Renal pelvis (tissue), 4 donors: ENCODE results near the gene B3GALNT2. TPM values are rescaled to one million over a fixed set of nuclear protein-coding genes. Genes with fewer than 3 reads are reported as not detected.
"Not testable (repeated sequence)": the region's sequence is repeated elsewhere in the genome, so short reads cannot be mapped to it uniquely, and the experiment has no call there.

Experiments
- DNase-seq: peaks from one replicate; pipeline ENCODE4 v3.0.0-alpha.2; 2013
- polyA plus RNA-seq, 3 donors: library from polyadenylated mRNA; unstranded; fragments of 120-200 nt; gene quantifications; one replicate each; pipeline ENCODE4 v1.2.1, GENCODE V29; 2013; ENCODE audit not compliant: insufficient read length in 3 of 3

Gene B3GALNT2
- polyA plus RNA-seq, 3 donors: 23.6 to 26.7 (median 24.0) TPM

GRCh38 chr1:235510823-235511222 is 6.6 kb upstream of the B3GALNT2 start:
- no peak for DNase-seq

- no peak for DNase-seq
Observed at GRCh38 chr1:235507623-235508022, 3.4 kb upstream of the B3GALNT2 start.

GRCh38 chr1:235504494-235505222 is 406 bp upstream of the B3GALNT2 start:
- DNase-seq: peak; percentile 99

- DNase-seq: peak; percentile 53
Observed at GRCh38 chr1:235503403-235504121, 690 bp downstream of the B3GALNT2 start.

- peak; percentile 67 for DNase-seq
Observed at GRCh38 chr1:235502601-235503402, 1.4 kb downstream of the B3GALNT2 start.

GRCh38 chr1:235500971-235501540 is 3.2 kb downstream of the B3GALNT2 start:
- DNase-seq: no peak

- no peak for DNase-seq
Observed at GRCh38 chr1:235495551-235495950, 8.7 kb downstream of the B3GALNT2 start.

- DNase-seq: no peak
Observed at GRCh38 chr1:235495030-235495429, 9.2 kb downstream of the B3GALNT2 start.

- DNase-seq: no peak
Observed at GRCh38 chr1:235494531-235494930, 9.7 kb downstream of the B3GALNT2 start.

GRCh38 chr1:235491644-235492043 is 12.6 kb downstream of the B3GALNT2 start:
- DNase-seq: no peak

GRCh38 chr1:235486321-235486720 is 17.9 kb downstream of the B3GALNT2 start:
- DNase-seq: no peak

- DNase-seq: no peak
Observed at GRCh38 chr1:235485558-235485957, 18.7 kb downstream of the B3GALNT2 start.

GRCh38 chr1:235483090-235483489 is 21.2 kb downstream of the B3GALNT2 start:
- no peak for DNase-seq

GRCh38 chr1:235473806-235474205 is 30.4 kb downstream of the B3GALNT2 start:
- no peak for DNase-seq

GRCh38 chr1:235470741-235471439 is 33.4 kb downstream of the B3GALNT2 start:
- no peak for DNase-seq

- DNase-seq: not testable (repeated sequence)
Observed at GRCh38 chr1:235469897-235470296, 34.4 kb downstream of the B3GALNT2 start.

- no peak for DNase-seq
Observed at GRCh38 chr1:235468970-235469369, 35.3 kb downstream of the B3GALNT2 start.

- peak; percentile 9 for DNase-seq
Observed at GRCh38 chr1:235468004-235468403, 36.2 kb downstream of the B3GALNT2 start.

GRCh38 chr1:235465066-235465465 is 39.2 kb downstream of the B3GALNT2 start:
- DNase-seq: no peak

- DNase-seq: not testable (repeated sequence)
Observed at GRCh38 chr1:235462832-235463231, 41.4 kb downstream of the B3GALNT2 start.

GRCh38 chr1:235461954-235462353 is 42.3 kb downstream of the B3GALNT2 start:
- DNase-seq: no peak

GRCh38 chr1:235460770-235461169 is 43.5 kb downstream of the B3GALNT2 start:
- no peak for DNase-seq
